CD4-positive, alpha-beta T cell treated with Interleukin-6 at 100 ng/mL for 8 hours (primary cell): ENCODE measurements around the gene CXXC1.
"Not testable (repeated sequence)": the region's sequence is repeated elsewhere in the genome, so short reads cannot be mapped to it uniquely, and the experiment has no call there.

Source experiments
- DNase-seq: peaks from one replicate; pipeline ENCODE4 v3.0.0-alpha.2; 2020; ENCODE audit warnings: mixed read lengths, low spot score

The CXXC1 gene

GRCh38 chr18:50287441-50288347 is at the start of gene CXXC1:
CXXC1 (minus strand) TSS chr18:50287692; CDS start chr18:50287589, 103 bp downstream.
- peak; percentile 98 for DNase-seq

- no peak for DNase-seq
These were observed 47.2 kb upstream of the CXXC1 start for GRCh38 chr18:50334546-50335152.

GRCh38 chr18:50331691-50332090 is 44.2 kb upstream of the CXXC1 start:
- no peak for DNase-seq

GRCh38 chr18:50330176-50330575 is 42.7 kb upstream of the CXXC1 start:
- DNase-seq, result no peak

GRCh38 chr18:50327983-50328382 is 40.5 kb upstream of the CXXC1 start:
- DNase-seq, result no peak

- no peak for DNase-seq
These were observed 33.2 kb upstream of the CXXC1 start for GRCh38 chr18:50320719-50321118.

- DNase-seq, result no peak
These were observed 27.8 kb upstream of the CXXC1 start for GRCh38 chr18:50315100-50315871.

GRCh38 chr18:50313873-50314460 is 26.5 kb upstream of the CXXC1 start:
- no peak for DNase-seq

GRCh38 chr18:50313031-50313607 is 25.6 kb upstream of the CXXC1 start:
- DNase-seq, result no peak

- DNase-seq, result no peak
These were observed 25.0 kb upstream of the CXXC1 start for GRCh38 chr18:50312296-50313030.

GRCh38 chr18:50311650-50312049 is 24.2 kb upstream of the CXXC1 start:
- DNase-seq, result no peak

GRCh38 chr18:50310080-50310479 is 22.6 kb upstream of the CXXC1 start:
- no peak for DNase-seq

- not testable (repeated sequence) for DNase-seq
These were observed 21.4 kb upstream of the CXXC1 start for GRCh38 chr18:50308851-50309250.

- DNase-seq, result peak; percentile 93
These were observed 20.4 kb upstream of the CXXC1 start for GRCh38 chr18:50307738-50308470.

GRCh38 chr18:50307400-50307737 is 19.9 kb upstream of the CXXC1 start:
- no peak for DNase-seq

GRCh38 chr18:50306944-50307343 is 19.5 kb upstream of the CXXC1 start:
- DNase-seq, result no peak

GRCh38 chr18:50301074-50301473 is 13.6 kb upstream of the CXXC1 start:
- no peak for DNase-seq

GRCh38 chr18:50299626-50300388 is 12.3 kb upstream of the CXXC1 start:
- no peak for DNase-seq

GRCh38 chr18:50298443-50299284 is 11.2 kb upstream of the CXXC1 start:
- DNase-seq, result no peak
